Keratinocyte (primary cell): ENCODE results near the gene RPS2. TPM values are rescaled to one million over a fixed set of nuclear protein-coding genes. Genes with fewer than 3 reads are reported as not detected.
"Not testable (repeated sequence)": the region's sequence is repeated elsewhere in the genome, so short reads cannot be mapped to it uniquely, and the experiment has no call there.

Source experiments
- DNase-seq: peaks from one replicate; pipeline ENCODE4 v3.0.0-alpha.2; 2011; ENCODE audit warnings: low read depth, missing footprints, low spot score
- FAIRE-seq: peaks from 2 replicates; lab custom pipeline; 2011; peaks lifted over from hg19 to GRCh38; lab: Jason Lieb, UNC
- H2AFZ ChIP-seq: 2 replicates; pipeline ENCODE4 v1.6.0; 2012; ENCODE audit warnings: low read length, control low read depth, inconsistent platforms; ENCODE audit not compliant: control insufficient read depth
- H3K27ac ChIP-seq: 2 replicates; pipeline ENCODE4 v1.5.1; 2011; ENCODE audit warnings: low read length; ENCODE audit not compliant: control insufficient read depth, insufficient read depth
- H3K27me3 ChIP-seq: 3 replicates; pipeline ENCODE4 v1.6.0; 2011; ENCODE audit warnings: low read length; ENCODE audit not compliant: control insufficient read depth, insufficient read depth; ENCODE audit errors: extremely low read depth
- H3K36me3 ChIP-seq, 2 experiments: 2 replicates in 1 of 2; 3 replicates in 1 of 2; pipeline ENCODE4 v1.5.1; 2011; ENCODE audit warnings: low read length in 2 of 2, mild to moderate bottlenecking in 1 of 2; ENCODE audit not compliant: control insufficient read depth in 2 of 2, insufficient read depth in 2 of 2; ENCODE audit errors: extremely low read depth in 1 of 2
- H3K4me1 ChIP-seq: 3 replicates; pipeline ENCODE4 v1.5.1; 2011; ENCODE audit warnings: low read length; ENCODE audit not compliant: control insufficient read depth, insufficient read depth; ENCODE audit errors: extremely low read depth
- H3K4me2 ChIP-seq: 3 replicates; pipeline ENCODE4 v1.6.0; 2011; ENCODE audit warnings: low read depth, low read length; ENCODE audit not compliant: control insufficient read depth, insufficient read depth; ENCODE audit errors: extremely low read depth
- H3K4me3 ChIP-seq, 3 experiments: fragments of 200-600 bp in 1 of 3; sonication (generic) in 1 of 3; 2 replicates in 2 of 3; 3 replicates in 1 of 3; pipeline ENCODE4 v1.5.1; 2011 to 2016; ENCODE audit warnings: low read length in 3 of 3, mild to moderate bottlenecking in 3 of 3, control low read depth in 2 of 3, inconsistent platforms in 1 of 3, low read depth in 1 of 3, mixed read lengths in 1 of 3, mixed run types in 1 of 3, moderate library complexity in 1 of 3; ENCODE audit not compliant: control insufficient read depth in 2 of 3, insufficient read depth in 2 of 3; ENCODE audit errors: extremely low read depth in 1 of 3
- H3K79me2 ChIP-seq: 2 replicates; pipeline ENCODE4 v1.6.0; 2012; ENCODE audit warnings: low read length; ENCODE audit not compliant: control insufficient read depth, insufficient read depth
- H3K9ac ChIP-seq: 3 replicates; pipeline ENCODE4 v1.6.0; 2011; ENCODE audit warnings: low read length; ENCODE audit not compliant: control insufficient read depth, insufficient read depth; ENCODE audit errors: extremely low read depth
- H3K9me1 ChIP-seq: 3 replicates; pipeline ENCODE4 v1.6.0; 2011; ENCODE audit warnings: low read length; ENCODE audit not compliant: control insufficient read depth, insufficient read depth; ENCODE audit errors: extremely low read depth
- H3K9me3 ChIP-seq: 2 replicates; pipeline ENCODE4 v1.5.1; 2012; ENCODE audit warnings: low read depth, low read length; ENCODE audit not compliant: control insufficient read depth
- H4K20me1 ChIP-seq: 3 replicates; pipeline ENCODE4 v1.6.0; 2011; ENCODE audit warnings: low read length; ENCODE audit not compliant: control insufficient read depth, insufficient read depth; ENCODE audit errors: extremely low read depth
- EZH2 ChIP-seq: IDR thresholded peaks from one replicate; pipeline ENCODE4 v1.6.1; 2012; ENCODE audit warnings: inconsistent platforms, mild to moderate bottlenecking, low read length, moderate library complexity
- dilution Hi-C: fragments of 300-500 bp; cut with MboI; formaldehyde crosslinking; loops from one replicate; pipeline ENCODE4 v1.7.0; 2020; ENCODE audit warnings: low sequenced_read_pairs; ENCODE audit not compliant: extremely low pct_ligation_motif_present
- polyA plus RNA-seq, 5 experiments: library from polyadenylated mRNA; depleted of rRNA in 3 of 5; stranded (reverse) in 3 of 5; stranded (forward) in 1 of 5; unstranded in 1 of 5; fragments of >200 nt; gene quantifications; 1 replicate in 1 of 5; 2 replicates in 3 of 5; 3 replicates in 1 of 5; pipeline versions ENCODE4 v1.2.1 to v1.2.3, GENCODE V29; 2011 to 2012; ENCODE audit warnings: missing spikeins in 2 of 5, low read depth in 1 of 5, low replicate concordance in 1 of 5
- TF ChIP-seq, protein P1 (sequence below), 3 experiments: IDR thresholded peaks in 1 of 3; conservative IDR thresholded peaks in 1 of 3; optimal IDR thresholded peaks in 1 of 3; 2 replicates in 2 of 3; 3 replicates in 1 of 3; pipeline versions ENCODE3 to v1.5.1; 2011; ENCODE audit warnings: low read length in 3 of 3, mild to moderate bottlenecking in 3 of 3, moderate library complexity in 2 of 3, control low read depth in 1 of 3, inconsistent platforms in 1 of 3; ENCODE audit not compliant: insufficient read depth in 2 of 3; ENCODE audit errors: extremely low read depth in 1 of 3

RPS2 gene
- polyA plus RNA-seq, 1 donor (not counting 4 experiments of a cell fraction or from before 2014, with no cell fraction given), result 3,573 TPM

DNA sequence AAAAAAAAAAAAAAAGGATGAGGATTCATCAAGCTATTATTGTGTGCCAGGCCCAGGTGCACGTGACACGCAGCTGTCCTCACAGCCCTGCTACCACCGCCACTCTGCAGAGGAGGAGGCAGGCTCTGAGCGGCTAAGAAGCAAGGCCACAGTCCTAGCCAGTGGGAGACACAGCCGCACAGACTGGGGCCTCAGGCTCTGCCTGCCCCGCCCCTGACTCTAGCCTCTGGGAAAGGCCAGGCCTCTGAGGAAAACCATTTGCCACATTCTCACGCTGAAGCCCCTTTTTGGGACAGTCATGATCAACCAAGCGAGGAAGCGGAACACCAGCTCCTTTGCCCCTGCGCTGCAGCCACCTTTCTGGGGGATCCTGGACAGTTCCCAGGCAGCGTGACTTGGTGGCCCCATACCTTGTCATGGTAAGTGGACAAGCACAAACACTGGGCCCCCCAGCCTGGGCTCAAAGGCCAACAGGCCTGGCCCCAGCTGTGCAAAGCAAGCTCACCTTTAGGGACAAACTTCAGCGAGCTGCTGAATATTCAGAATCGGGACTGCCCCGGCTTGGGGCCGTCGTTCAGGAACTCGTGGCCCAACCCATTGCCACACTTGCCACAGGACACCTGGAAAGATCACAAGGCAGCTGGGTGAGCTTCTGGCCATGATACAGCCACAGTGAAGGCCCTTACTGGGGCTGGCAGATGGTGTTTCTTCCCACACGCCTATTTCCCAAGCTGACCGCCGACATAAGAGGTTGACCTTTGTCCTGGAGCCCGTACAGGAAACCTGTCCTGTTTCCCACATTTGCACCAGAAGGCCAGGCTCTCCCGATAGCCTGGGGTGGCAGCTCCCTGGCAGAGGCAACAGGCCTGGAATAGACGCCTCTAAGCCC, 24.1 kb downstream of the RPS2 start:
- Histone ChIP-seq H3K27ac (no peak overlapping the region), H3K4me1 (peaks cover 22% of the 10 kb centered on the region), H3K4me3 (no peak overlapping the region), H3K4me2 (no peak overlapping the region), H3K79me2 (no peaks in the 10 kb centered on the region), H3K27me3 (no peaks in the 10 kb centered on the region), H2AFZ (no peak overlapping the region), H3K9ac (no peak overlapping the region), H3K9me1 (no peaks in the 10 kb centered on the region), H4K20me1 (no peaks in the 10 kb centered on the region), H3K36me3 (peaks cover 0 to 4% of the 10 kb centered on the region in 2 experiments), H3K9me3 (no peaks in the 10 kb centered on the region)
- TF ChIP-seq, protein P1, sequence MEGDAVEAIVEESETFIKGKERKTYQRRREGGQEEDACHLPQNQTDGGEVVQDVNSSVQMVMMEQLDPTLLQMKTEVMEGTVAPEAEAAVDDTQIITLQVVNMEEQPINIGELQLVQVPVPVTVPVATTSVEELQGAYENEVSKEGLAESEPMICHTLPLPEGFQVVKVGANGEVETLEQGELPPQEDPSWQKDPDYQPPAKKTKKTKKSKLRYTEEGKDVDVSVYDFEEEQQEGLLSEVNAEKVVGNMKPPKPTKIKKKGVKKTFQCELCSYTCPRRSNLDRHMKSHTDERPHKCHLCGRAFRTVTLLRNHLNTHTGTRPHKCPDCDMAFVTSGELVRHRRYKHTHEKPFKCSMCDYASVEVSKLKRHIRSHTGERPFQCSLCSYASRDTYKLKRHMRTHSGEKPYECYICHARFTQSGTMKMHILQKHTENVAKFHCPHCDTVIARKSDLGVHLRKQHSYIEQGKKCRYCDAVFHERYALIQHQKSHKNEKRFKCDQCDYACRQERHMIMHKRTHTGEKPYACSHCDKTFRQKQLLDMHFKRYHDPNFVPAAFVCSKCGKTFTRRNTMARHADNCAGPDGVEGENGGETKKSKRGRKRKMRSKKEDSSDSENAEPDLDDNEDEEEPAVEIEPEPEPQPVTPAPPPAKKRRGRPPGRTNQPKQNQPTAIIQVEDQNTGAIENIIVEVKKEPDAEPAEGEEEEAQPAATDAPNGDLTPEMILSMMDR (optimal IDR thresholded peaks at IDR 0.05 in 1 of 3, IDR thresholded peaks at IDR 0.05 in 1 of 3, conservative IDR thresholded peaks at IDR 0.05 in 1 of 3; ENCODE audit: extremely low read depth in 1 of 3, insufficient read depth in 2 of 3, low read length in 3 of 3), result no peak
- TF ChIP-seq EZH2, result no peak
- FAIRE-seq (no peak), DNase-seq (no peak)
- dilution Hi-C loops, result no loop called here

DNA sequence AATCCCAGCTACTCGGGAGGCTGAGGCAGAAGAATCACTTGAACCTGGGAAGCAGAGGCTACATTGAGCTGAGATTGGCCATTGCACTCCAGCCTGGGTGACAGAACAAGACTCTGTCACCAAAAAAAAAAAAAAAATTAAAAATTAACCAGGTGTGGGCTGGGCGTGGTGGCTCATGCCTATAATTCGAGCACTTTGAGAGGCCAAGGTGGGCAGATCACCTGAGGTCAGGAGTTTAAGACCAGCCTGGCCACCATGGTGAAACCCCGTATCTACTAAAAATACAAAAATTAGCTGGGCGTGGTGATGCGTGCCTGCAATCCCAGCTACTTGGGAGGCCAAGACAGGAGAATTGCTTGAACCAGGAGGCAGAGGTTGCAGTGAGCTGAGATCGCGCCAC, 24.8 kb downstream of the RPS2 start:
- H3K4me1 ChIP-seq, result peaks cover 27% of the 10 kb centered on the region
- FAIRE-seq, H3K9ac ChIP-seq, H3K27ac ChIP-seq, H3K4me3 ChIP-seq, H3K4me2 ChIP-seq, H4K20me1 ChIP-seq, H3K9me1 ChIP-seq, dilution Hi-C loops, H2AFZ ChIP-seq, DNase-seq, H3K27me3 ChIP-seq, H3K36me3 ChIP-seq, H3K9me3 ChIP-seq, H3K79me2 ChIP-seq: not testable (repeated sequence)
